HG02588 (cell line): ENCODE results near the gene DRGX.

Source experiments
- ATAC-seq: cut with Tn5 transposase; IDR thresholded peaks from one replicate; pipeline ENCODE4 v1.9.1; 2021; ENCODE audit warnings: mild to moderate bottlenecking, moderate library complexity; ENCODE audit not compliant: unreplicated experiment

Gene DRGX

DNA sequence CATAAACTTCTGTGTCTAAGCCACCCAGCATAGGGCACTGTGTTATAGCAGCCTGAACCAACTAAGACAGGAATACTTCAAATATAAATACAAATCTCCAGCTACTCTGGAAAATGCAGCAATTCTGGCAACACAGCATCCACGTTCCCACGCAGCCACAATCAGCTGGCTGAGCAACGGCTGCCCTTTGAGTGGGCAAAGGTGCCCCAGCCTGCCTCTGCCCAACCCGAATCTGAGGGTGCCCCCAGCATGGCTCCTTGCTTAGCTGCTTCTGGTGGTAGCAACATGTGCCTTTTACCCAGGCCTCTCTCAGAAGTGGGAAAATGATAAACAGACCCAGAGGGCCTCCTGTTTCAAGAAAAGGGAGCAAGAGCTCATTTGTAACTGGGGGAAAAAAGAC is 12.0 kb downstream of the DRGX start:
- no peak for ATAC-seq

DNA sequence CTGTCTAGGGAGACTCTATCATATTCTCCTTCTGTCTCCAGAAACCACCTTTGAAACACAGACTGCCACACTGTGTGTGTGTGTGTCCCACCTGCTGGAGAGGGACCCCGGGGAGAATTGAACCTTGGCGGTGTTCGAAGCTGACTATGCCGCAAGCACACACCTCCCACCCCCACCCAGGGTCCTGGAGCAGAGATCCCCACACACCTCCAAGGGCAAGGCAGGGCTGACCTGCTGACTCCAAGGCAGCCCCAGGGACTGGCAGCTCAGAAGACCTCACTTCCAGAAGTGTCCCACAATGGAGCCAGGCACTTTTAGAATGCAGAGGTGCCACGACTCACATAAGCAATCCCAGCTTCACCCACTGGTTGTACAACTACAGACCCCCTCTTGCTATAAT is 13.1 kb downstream of the DRGX start:
- ATAC-seq, result no peak

DNA sequence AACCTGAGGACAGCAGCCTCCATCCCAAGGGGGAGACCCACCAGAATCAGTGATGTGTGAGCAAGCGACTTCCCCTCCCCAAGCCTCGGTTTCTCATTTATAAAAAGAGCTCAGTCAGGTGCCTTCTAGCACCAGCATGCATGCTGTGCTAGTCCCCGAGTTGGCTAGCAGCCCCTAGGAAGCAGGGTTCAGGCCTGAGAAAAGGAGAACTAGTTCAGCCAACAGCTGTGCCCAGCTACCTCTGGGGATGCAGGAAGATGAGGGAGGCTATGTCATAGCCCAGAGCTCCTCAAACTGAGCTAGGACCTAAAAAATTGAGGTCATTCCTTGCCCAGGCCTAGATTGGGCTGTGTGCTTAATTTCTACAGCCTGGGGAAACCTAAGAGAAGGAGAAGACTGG is 13.7 kb downstream of the DRGX start:
- no peak for ATAC-seq

DNA sequence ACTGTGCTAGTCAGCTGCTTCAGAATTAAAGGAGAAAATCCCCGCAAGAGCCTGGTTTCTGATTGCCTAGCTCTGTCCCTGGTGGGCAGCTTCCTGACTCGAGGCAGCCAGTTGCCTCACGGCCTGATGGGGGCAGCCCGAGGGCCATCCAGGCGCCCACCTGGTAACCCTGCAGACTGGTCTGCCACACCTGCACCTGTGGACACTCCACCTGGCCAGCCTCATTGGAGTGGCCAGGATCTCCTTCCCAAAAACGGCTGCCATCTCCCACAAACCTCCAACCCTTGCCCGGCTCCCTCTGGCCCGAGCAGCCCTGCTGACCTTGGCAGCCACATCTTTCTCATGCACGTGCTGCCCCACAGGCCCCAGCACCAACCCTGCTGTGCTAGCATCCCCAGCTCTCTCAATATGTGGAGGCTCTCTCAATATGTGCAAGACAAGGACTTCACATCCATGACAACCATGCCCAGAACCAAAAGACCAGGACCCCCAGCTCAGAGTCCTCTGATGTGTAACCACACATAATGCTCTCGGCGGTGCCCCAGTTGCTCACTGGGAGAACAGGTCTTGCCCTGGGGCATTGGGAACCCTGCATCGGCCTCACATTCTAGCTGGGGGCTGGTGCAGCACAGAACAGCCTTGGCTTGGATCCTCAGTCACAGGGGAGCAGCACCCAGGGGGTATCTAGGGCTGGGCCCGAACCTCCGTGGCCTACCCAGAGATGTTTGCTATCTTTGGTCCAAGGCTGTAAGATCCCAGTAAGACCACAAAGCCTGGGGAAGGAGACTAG is 14.6 kb downstream of the DRGX start:
- ATAC-seq, result no peak

DNA sequence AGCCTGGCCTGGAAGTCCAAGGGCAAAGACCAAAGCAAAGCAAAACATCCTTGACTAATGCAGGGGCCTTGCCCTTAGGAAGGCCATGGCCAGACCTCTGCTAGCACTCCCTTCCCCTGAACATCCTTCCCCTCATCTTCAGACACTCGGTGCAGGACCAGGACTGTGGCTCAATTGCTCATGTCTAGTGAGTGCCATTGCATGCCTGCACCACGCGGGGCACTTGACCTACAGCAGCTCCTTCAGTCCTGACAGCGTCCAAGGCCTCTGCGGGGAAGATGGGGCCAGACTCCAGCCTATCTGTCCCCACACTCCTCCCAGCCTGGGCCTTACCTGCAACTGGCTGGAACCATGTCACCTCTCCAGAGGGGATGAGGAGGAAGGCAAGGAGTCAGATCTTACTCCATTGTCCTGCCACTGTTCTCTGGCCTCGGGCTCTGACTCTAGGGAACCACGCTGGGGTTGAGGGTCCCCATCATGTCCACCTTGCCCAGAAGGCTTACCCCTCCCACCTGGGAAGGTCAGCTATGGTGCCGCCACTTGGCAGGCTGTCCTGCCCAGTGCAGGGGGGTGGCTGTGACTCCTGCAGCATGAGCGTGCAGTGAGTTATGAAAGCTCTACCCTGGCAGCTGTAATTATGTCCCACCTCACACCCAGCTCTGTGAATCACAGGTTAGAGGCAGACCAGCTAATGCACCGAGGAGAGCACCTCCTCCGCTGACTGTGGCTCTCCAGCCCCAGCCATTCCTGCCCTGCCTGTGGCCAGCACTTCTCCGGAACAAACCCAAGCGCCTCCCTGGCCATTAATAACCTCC is 16.1 kb downstream of the DRGX start:
- ATAC-seq, result no peak

DNA sequence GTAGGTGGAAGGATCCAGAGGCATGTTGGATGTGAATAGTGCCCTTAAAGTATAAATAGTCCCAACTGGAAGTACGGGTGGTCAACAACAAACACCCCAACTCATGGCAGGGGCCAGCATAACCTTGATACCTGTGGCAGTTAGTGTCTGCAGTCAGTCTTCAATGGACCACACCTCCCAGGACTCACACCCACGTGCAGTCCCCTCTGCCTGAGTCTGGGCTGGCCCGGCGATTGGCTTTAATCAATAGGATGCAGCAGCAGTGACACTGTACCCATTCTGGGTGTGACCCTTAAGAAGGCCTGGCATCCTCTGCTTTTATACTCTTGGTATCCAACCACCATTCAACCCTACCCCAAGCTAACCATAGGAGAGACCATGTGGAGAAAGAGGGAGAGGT is 18.6 kb downstream of the DRGX start:
- ATAC-seq, result no peak

DNA sequence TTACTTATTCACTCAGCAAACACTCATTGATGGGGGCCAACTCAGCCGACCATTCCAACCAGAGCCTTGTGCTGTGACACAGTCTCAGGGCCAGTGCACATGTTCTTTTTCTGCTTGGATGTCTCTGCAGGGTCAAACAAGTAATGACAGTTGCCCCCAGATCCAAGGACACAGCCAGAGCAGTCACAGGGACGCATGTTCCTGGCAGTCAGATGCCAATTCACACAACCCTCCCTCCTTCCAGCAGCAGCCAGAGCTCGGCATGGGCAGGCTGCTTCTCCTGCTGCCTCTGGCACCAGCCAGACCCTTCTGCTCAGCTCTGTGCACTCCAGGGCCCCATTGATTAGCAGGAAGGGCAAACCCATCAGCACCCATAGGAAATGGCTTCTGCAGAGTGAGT is 20.3 kb downstream of the DRGX start:
- ATAC-seq, result no peak

DNA sequence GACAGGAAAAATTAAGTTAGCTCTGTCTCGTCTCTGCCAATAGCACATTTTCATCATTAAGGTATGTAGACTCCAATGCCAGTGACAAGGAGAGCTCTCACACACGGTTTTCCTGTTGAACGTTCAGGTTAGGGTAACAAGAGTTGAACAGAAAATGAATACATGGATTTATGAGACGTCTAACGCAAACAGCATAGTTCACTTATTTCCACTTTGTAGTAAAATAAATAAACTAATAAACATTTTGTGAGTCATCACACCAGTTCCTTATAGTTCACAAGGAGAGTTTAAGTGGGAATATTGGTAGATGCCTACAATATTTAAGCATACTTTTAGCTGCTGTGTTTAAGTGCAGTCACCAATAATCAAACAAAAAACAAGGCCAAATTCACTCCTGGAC is 21.1 kb downstream of the DRGX start:
- ATAC-seq, result no peak

DNA sequence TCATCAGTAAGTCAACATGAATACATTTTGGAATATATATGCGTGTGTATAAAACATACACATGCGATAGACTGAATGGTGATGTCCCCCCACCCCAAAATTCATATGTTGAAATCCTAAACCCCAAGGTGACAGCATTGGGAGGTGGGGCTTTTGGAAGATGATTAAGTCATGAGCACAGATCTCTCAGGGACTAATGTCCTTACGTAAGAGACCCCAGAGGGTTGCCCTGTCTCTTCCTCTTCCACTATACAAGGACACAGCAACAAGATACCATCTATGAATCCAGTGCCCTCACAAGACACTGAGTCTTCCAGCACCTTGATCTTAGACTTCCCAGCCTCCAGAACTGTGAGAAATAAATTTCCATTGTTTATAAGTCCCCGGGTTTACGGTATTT is 22.5 kb downstream of the DRGX start:
- ATAC-seq, result no peak

DNA sequence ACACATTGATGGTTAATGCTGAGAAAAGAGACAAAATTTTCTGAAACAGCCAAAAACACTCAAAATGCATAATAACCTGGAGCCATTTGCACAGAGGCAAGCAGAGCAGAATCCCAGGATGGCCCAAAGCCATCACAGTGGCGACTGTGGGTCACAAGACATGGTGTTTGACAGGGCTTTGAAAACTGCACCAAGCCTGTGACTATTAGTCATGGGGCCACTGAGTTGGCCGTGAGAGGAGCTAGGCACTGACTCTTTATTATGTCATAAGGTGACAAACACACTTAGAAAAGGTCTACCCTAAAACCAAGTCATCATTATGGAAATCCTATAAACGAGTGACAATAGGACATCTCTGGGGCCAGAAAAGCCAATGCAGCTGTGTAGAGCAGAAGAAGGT is 23.9 kb downstream of the DRGX start:
- ATAC-seq, result no peak

DNA sequence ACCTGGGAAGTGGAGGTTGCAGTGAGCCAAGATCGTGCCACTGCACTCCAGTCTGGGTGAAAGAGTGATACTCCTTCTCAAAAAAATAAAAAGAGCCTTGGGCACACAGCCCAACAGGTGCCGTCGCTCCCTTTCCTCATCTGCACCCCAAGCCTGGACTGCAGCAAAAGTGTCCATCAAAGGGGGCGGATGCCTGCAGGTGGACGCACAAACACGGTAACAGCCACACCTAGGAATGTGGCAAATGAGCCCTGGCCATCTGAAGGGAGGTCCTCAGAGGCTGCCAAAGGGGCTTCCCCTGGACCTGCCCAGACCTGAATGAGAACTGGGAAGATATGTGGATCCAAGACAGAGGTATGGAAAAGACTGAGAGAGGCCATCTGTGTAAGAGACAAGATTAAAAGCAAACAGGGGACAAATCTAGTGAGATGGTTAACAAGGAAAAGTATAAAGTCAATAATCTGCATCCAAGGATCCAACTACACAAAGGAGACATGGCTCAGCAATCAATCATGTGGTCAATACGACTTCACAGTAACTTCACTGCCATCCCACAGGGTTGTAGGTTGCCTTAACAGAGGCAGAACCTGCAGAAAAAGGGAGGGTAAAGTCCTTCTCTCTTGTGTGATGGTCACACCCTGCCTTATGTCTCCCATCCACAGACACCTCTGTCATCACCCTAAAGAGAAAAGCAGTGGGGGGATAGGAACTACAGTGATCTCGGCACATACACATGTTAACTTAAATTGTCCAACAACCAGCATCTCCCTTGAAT is 25.4 kb downstream of the DRGX start:
- no peak for ATAC-seq

DNA sequence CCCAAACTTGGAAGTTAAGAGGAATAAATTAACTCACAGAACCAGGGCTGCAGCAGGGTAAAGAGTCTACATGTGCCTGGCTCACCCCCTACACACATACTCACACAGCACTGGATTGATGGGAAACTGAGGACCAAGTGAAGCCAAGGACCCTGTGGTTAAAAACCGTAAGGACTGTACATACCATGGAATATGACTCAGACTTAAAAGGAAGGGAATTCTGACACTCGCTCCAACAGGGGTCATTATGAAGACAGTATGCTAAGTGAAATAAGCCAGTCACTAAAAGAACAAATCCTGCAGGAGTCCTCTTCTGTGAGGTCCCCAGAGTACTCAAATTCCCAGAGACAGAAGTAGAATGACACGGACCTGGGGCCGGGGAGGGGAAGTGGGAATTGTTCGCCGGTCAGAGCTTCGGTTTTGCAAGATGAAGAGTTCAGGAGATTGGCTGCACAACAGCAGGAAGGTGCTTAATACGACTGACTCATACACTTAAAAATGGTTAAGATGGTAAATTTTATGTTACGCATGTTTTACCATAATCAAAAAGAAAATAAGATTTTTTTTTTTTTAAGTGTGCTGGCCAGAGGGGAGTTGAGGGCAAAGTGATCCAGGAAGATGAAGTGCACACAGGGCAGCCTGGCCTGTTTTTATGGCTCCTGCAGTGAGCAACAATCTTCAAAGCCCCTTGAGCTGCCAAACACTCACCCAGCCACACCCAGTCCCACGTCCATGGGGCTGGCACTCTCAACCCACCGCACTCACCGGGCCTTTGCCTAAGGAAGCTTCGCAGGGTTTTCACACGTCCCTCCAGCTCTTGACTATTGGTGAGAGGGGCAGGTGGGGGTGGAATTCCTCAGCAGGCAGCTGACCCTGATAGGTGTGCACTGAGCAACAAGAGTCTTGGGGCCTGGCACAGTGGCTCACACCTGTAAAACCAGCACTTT is 26.4 kb downstream of the DRGX start:
- ATAC-seq, result no peak

DNA sequence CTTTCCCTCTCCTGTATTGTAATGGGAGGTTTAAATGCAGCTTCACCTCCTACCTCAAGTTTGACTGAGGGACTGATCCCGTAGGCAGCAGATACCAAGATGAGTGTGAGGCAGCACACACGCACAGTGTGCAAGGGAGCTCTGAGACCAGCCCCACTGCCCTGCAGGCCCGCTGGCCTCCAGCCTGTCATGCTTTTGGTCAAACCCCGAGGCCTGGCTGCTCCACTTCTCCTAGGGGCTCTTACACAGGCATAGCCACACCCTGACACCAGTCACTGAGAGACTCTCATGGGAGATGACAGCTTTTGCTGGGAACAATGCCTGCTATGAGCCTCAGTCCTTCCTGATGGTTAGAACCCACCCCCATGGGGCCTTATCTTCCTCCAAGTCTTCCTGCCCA is 27.6 kb downstream of the DRGX start:
- no peak for ATAC-seq

DNA sequence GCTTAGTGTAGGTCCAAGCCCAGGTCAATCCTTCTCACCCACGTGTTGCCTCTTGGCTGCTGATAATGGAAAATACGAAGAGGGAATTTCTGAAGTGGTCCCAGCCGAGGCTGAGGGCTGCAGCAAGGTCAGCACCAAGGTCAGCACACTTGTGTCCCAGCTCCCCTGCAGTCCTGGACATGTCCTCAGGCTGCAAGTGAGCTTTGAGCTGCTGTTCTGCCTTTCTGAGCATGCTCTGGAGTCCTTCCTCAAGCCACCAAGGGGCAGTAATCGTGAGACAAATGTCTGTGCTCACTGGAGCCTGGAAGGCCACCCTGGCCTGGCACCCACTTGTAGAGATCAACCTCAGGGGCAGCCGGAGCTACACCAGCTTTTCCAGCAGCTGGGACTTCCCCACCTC is 28.3 kb downstream of the DRGX start:
- no peak for ATAC-seq

DNA sequence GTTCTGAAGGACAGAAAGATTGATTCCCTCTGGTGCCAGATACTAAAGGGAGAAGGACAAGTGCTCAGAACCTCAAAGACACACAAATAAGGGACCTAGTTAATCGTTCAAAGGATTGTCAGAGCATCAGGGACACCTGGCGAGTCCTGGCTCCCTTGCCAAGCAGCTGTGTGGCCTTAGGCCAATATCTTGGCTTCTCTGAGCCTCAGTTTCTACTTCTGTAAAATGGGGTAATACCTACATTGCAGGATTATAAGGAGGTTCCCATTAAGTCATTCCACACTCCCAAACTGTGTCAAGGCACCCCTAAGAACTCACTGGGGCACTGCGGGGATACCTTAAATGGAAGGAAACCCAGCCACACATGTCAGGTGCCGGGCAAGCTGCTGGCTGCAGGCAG is 29.4 kb downstream of the DRGX start:
- no peak for ATAC-seq

DNA sequence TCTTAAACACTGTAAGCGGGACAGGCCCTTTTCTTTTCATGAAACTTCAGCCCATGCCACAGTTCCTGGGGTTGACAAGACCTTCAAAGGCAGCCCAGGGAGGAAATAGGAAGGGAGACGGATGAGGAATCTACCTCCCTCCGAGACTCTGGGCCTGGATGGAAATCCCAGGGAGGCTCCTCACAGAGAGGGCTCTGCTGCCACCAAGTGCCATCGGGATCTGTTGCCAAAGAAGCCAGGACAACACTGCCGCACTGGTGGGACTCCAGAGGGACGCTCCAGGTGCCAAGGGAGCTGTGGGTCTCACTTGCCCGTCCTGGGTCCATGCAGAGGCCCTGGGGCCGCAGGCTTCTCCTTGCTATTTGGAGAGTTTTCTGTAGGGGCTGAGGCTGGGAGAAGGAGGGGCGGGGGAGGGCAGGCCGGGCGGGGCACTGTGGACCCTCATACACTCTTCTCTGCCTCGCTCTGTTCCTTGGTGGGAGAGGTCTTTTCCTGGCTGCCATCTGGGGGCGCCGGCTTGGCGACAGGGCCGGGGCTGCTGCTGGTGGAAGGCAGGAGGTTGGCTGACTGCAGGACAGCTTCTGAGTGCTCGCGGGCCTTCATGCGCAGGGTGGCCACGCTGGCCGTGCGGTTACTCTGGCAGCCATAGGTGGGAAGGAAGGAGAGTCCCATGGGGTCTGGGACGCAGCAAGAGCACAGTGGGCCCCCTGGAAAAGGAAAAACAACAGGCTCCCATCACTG is 30.0 kb downstream of the DRGX start:
- no peak for ATAC-seq

DNA sequence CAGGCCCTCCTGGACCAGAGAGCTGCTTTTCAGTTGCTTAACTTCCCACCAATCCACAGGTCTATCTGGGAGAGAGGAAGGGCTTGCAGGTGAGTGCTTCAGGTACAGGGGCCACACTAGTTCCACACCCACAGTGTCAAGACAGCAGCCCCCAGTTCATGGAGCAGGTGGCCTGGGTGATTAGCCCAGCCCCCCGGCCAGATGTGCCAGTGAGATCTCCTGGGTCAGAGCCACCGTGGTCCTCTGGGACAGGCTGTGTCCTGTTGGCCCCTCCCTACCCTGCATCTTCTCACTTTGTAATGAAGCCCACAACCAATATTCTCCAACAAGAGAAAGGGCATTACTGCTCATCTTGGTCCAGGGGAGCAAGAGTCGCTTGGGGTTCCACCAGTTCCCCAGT is 30.6 kb downstream of the DRGX start:
- ATAC-seq, result no peak

DNA sequence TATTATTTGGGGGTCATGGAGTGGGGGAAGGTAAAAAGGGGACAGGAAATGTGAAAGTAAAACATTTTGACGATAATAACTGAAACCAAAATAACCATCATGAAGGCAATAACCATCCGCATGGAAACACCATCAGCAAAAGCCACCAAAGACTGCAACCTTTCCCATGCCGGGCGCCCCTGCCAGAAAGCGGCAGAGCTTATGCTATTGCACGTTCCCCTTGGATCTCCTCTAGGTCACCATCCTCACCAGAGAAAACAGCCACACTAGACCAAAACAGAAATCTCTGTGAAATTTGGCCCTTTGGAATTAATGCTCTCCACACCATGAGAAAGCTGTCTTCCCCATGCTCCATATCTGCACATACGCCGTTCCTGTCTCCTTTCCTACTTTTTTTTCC is 31.1 kb downstream of the DRGX start:
- no peak for ATAC-seq

DNA sequence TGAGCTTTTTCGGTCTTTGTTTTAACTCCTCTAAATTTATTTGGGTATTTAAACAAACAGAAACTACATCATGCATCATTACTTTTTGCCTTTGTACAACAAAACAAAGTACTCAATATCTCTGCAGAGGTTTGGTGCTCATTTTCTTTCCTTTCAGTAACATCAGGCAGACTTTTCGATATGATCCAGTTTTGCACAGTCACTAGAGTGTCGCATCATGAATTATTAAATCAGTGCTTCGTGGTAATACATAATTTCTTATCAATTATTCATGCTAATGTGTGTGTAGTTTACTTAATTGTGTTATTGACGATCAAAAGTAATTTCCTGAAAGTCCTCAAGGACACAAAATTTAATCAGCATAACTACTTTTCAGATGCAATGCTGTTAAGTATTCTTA is 31.8 kb downstream of the DRGX start:
- ATAC-seq, result no peak
